DOHH2 (cell line): ENCODE measurements around the gene FIBP.

Source experiments
- H3F3A ChIP-seq: fragments of 200-600 bp; sonication (generic), shearing (Covaris generic); 2 replicates; pipeline ENCODE4 v1.6.0; 2016; ENCODE audit warnings: antibody characterized with exemption, mild to moderate bottlenecking; ENCODE audit not compliant: control insufficient read depth, insufficient read depth
- H3K27ac ChIP-seq: fragments of 200-600 bp; sonication (generic); 2 replicates; pipeline ENCODE4 v1.5.1; 2014; ENCODE audit warnings: low read depth, mild to moderate bottlenecking, low read length, moderate library complexity
- H3K27me3 ChIP-seq: fragments of 200-600 bp; sonication (generic); 2 replicates; pipeline ENCODE4 v1.6.1; 2014; ENCODE audit warnings: mild to moderate bottlenecking, low read length, mixed read lengths; ENCODE audit not compliant: control insufficient read depth
- H3K36me3 ChIP-seq: fragments of 200-600 bp; sonication (generic); 2 replicates; pipeline ENCODE4 v1.6.1; 2014; ENCODE audit warnings: mild to moderate bottlenecking, low read length, moderate library complexity, mixed read lengths; ENCODE audit not compliant: control insufficient read depth
- H3K4me1 ChIP-seq: fragments of 200-600 bp; sonication (generic); 2 replicates; pipeline ENCODE4 v1.6.1; 2014; ENCODE audit warnings: mild to moderate bottlenecking, low read length, mixed read lengths; ENCODE audit not compliant: control insufficient read depth
- H3K4me2 ChIP-seq: fragments of 200-600 bp; sonication (generic); 2 replicates; pipeline ENCODE4 v1.6.0; 2014; ENCODE audit warnings: mild to moderate bottlenecking, low read length, moderate library complexity
- H3K4me3 ChIP-seq: fragments of 200-600 bp; sonication (generic); 2 replicates; pipeline ENCODE4 v1.5.1; 2014; ENCODE audit warnings: mild to moderate bottlenecking, low read length, mixed read lengths
- H3K79me2 ChIP-seq: fragments of 200-600 bp; sonication (generic); 2 replicates; pipeline ENCODE4 v1.6.1; 2014; ENCODE audit warnings: mild to moderate bottlenecking, low read length, mixed read lengths; ENCODE audit not compliant: control insufficient read depth
- H3K9me2 ChIP-seq: fragments of 200-600 bp; sonication (generic); replicated peaks from 2 replicates; pipeline ENCODE4 v1.6.1; 2014; ENCODE audit warnings: mild to moderate bottlenecking, low read length, mixed read lengths; ENCODE audit not compliant: control insufficient read depth
- H3K9me3 ChIP-seq: fragments of 200-600 bp; sonication (generic); 2 replicates; pipeline ENCODE4 v1.6.1; 2014; ENCODE audit warnings: antibody characterized with exemption, low read length, mixed read lengths; ENCODE audit not compliant: control insufficient read depth, insufficient read depth
- H4K20me1 ChIP-seq: fragments of 200-600 bp; sonication (generic); 2 replicates; pipeline ENCODE4 v1.6.0; 2014; ENCODE audit warnings: low read depth, mild to moderate bottlenecking, antibody characterized with exemption, low read length, moderate library complexity; ENCODE audit not compliant: control insufficient read depth, insufficient read depth
- EZH2phosphoT487 ChIP-seq: fragments of 200-600 bp; sonication (generic); IDR thresholded peaks from 2 replicates; pipeline ENCODE4 v1.6.1; 2017; ENCODE audit warnings: borderline replicate concordance, mild to moderate bottlenecking, antibody characterized with exemption, low read length, moderate library complexity, mixed read lengths
- TF ChIP-seq, protein P1 (sequence below): fragments of 200-600 bp; sonication (generic); IDR thresholded peaks from one replicate; pipeline ENCODE4 v1.5.1; 2014; ENCODE audit warnings: antibody characterized with exemption, mild to moderate bottlenecking, low read depth, low read length; ENCODE audit not compliant: poor library complexity, severe bottlenecking

The FIBP gene

DNA sequence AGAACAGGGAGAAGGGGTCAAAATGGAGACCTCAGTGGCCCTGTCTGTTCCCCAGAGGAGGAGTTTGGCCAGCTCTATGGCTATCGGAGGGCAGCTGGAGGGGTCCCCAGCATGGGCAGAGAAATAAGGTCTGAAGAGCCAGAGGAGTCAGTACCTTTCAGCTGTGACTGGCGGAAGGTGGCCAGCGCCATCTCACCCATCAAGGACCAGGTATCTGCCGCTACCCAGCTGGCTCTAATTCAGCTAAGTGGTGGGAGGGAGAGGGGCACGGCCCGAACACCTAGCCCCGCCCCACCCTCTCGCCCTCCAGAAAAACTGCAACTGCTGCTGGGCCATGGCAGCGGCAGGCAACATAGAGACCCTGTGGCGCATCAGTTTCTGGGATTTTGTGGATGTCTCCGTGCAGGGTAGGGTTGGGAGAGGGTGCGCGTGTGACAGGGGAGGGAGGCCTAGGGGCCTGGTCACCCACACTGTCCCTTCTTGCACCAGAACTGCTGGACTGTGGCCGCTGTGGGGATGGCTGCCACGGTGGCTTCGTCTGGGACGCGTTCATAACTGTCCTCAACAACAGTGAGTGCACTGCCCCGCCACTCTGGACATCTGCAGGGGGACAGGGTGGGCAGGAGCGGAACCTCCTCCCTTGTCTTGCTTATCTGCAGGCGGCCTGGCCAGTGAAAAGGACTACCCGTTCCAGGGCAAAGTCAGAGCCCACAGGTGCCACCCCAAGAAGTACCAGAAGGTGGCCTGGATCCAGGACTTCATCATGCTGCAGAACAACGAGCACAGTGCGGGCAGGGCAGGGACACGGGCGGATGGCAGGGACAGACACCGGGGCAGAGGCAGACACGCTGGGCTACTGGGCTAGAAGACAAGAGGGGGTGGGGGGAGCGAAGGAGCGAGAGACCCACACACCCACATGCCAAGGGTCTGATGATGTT, 5.9 kb downstream of the FIBP start:
- H3K9me2 ChIP-seq, result no peaks in the 10 kb centered on the region
- no peak overlapping the region for H3K4me3 ChIP-seq
- no peaks in the 10 kb centered on the region for H3K27me3 ChIP-seq
- no peaks in the 10 kb centered on the region for H3K9me3 ChIP-seq
- no peak overlapping the region for H3K27ac ChIP-seq
- TF ChIP-seq, protein P1, sequence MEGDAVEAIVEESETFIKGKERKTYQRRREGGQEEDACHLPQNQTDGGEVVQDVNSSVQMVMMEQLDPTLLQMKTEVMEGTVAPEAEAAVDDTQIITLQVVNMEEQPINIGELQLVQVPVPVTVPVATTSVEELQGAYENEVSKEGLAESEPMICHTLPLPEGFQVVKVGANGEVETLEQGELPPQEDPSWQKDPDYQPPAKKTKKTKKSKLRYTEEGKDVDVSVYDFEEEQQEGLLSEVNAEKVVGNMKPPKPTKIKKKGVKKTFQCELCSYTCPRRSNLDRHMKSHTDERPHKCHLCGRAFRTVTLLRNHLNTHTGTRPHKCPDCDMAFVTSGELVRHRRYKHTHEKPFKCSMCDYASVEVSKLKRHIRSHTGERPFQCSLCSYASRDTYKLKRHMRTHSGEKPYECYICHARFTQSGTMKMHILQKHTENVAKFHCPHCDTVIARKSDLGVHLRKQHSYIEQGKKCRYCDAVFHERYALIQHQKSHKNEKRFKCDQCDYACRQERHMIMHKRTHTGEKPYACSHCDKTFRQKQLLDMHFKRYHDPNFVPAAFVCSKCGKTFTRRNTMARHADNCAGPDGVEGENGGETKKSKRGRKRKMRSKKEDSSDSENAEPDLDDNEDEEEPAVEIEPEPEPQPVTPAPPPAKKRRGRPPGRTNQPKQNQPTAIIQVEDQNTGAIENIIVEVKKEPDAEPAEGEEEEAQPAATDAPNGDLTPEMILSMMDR, result no peak
- TF ChIP-seq EZH2phosphoT487, result no peak
- H3F3A ChIP-seq, result peaks cover 4% of the 10 kb centered on the region
- H3K79me2 ChIP-seq, result peaks cover 2% of the 10 kb centered on the region
- H3K4me1 ChIP-seq, result peaks cover 25% of the 10 kb centered on the region
- H3K36me3 ChIP-seq, result peaks cover 50% of the 10 kb centered on the region
- no peaks in the 10 kb centered on the region for H4K20me1 ChIP-seq
- H3K4me2 ChIP-seq, result no peak overlapping the region

DNA sequence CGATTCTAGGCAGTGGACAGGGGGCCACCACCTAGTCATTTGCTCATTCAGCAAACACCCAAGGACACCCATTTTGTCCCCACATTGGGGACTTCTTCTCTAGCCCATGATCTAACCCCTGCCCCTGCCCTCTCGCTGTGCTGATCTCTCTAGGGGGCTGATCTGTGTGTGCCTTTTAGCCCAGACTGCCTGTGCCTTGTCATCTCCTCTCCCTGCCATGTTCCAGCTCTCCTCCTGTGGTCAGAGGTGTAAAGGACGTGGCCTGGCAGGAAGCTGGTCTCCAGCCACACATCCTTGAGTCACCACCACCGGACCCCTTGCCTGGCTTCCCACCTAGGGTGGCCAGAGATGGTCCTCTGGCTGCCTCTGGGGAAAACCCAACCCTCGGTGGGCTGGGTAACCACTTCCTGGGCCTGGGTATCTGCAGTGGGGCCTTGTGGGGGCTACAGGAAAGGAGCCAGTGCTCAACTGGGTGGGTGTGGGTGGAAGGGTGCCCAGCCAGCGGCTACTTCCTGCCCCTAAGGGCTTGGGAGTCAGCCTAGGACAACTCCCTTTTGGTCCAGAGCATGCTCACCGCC, 7.3 kb downstream of the FIBP start:
- H3K4me3 ChIP-seq, result no peak overlapping the region
- no peaks in the 10 kb centered on the region for H3K27me3 ChIP-seq
- H4K20me1 ChIP-seq, result no peaks in the 10 kb centered on the region
- H3K9me2 ChIP-seq, result no peaks in the 10 kb centered on the region
- no peaks in the 10 kb centered on the region for H3K79me2 ChIP-seq
- TF ChIP-seq EZH2phosphoT487, result no peak
- TF ChIP-seq, protein P1, result no peak
- no peaks in the 10 kb centered on the region for H3K9me3 ChIP-seq
- H3F3A ChIP-seq, result no peaks in the 10 kb centered on the region; the same call in 1 of the 2 replicates
- peaks cover 36% of the 10 kb centered on the region for H3K36me3 ChIP-seq
- H3K27ac ChIP-seq, result no peak overlapping the region
- peaks cover 15% of the 10 kb centered on the region for H3K4me1 ChIP-seq
- no peak overlapping the region for H3K4me2 ChIP-seq

DNA sequence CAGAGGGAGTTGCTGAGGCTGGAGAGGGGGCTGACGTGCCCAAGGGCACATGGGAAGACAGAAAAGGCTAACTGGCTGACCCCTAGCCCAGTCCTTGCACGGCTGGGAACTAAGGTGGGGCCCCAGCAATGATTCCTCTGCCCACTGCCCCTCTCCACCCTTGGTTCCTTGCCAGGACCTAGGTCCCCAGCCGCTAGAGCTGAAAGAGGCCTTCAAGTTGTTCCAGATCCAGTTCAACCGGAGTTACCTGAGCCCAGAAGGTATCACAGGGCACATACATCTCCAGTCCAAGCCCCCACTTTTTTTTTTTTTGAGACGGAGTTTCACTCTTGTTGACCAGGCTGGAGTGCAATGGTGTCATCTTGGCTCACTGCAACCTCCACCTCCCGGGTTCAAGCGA, 8.2 kb downstream of the FIBP start:
- Histone ChIP-seq H3K4me1 (peaks cover 8% of the 10 kb centered on the region), H4K20me1 (no peaks in the 10 kb centered on the region), H3K79me2 (no peaks in the 10 kb centered on the region), H3K36me3 (peaks cover 27% of the 10 kb centered on the region), H3K9me3 (no peaks in the 10 kb centered on the region), H3K27me3 (no peaks in the 10 kb centered on the region), H3K27ac (no peak overlapping the region), H3K4me2 (no peak overlapping the region), H3F3A (no peaks in the 10 kb centered on the region; the same call in 1 of the 2 replicates), H3K9me2 (no peaks in the 10 kb centered on the region), H3K4me3 (no peak overlapping the region)
- TF ChIP-seq EZH2phosphoT487, result no peak
- TF ChIP-seq, protein P1, result no peak
